GM21528 (cell line): Measurements from ENCODE around the gene SELENOV.

Experiments
- ATAC-seq: cut with Tn5 transposase; IDR thresholded peaks from one replicate; pipeline ENCODE4 v1.9.1; 2021; ENCODE audit warnings: mild to moderate bottlenecking, moderate library complexity; ENCODE audit not compliant: unreplicated experiment, low FRiP score

Gene SELENOV

GRCh38 chr19:39492225-39492624 is 22.7 kb upstream of the SELENOV start:
- no peak for ATAC-seq

GRCh38 chr19:39492788-39493187 is 22.2 kb upstream of the SELENOV start:
- no peak for ATAC-seq

GRCh38 chr19:39494661-39495060 is 20.3 kb upstream of the SELENOV start:
- no peak for ATAC-seq

- ATAC-seq: no peak
These were observed 18.9 kb upstream of the SELENOV start for GRCh38 chr19:39496063-39496462.

GRCh38 chr19:39497701-39497995 is 17.3 kb upstream of the SELENOV start:
- no peak for ATAC-seq

- ATAC-seq: no peak
These were observed 16.7 kb upstream of the SELENOV start for GRCh38 chr19:39497996-39498797.

GRCh38 chr19:39498798-39499642 is 15.9 kb upstream of the SELENOV start, which contains the start of gene DLL3:
Gene DLL3, plus strand, starts transcription at chr19:39498947. Its CDS starts 28 bp downstream, at chr19:39498975.
- no peak for ATAC-seq

GRCh38 chr19:39499932-39500331 is 15.0 kb upstream of the SELENOV start:
- no peak for ATAC-seq

GRCh38 chr19:39500543-39500942 is 14.4 kb upstream of the SELENOV start:
- no peak for ATAC-seq

GRCh38 chr19:39501340-39501739 is 13.6 kb upstream of the SELENOV start:
- no peak for ATAC-seq

GRCh38 chr19:39502640-39503417 is 12.1 kb upstream of the SELENOV start:
- ATAC-seq: no peak

GRCh38 chr19:39506598-39506943 is 8.4 kb upstream of the SELENOV start:
- no peak for ATAC-seq

- ATAC-seq: no peak
These were observed 7.8 kb upstream of the SELENOV start for GRCh38 chr19:39506944-39507714.

- ATAC-seq: no peak
These were observed 7.1 kb upstream of the SELENOV start for GRCh38 chr19:39507715-39508364.

GRCh38 chr19:39508629-39509028 is 6.3 kb upstream of the SELENOV start:
- no peak for ATAC-seq

GRCh38 chr19:39509233-39509632 is 5.7 kb upstream of the SELENOV start:
- no peak for ATAC-seq

- ATAC-seq: no peak
These were observed 2.0 kb upstream of the SELENOV start for GRCh38 chr19:39512988-39513387.

- no peak for ATAC-seq
These were observed 732 bp downstream of the SELENOV start for GRCh38 chr19:39515551-39516191.

GRCh38 chr19:39516270-39516669 is 1.3 kb downstream of the SELENOV start:
- ATAC-seq: no peak
